ENCODE results near the gene TFAP2A.

DNA sequence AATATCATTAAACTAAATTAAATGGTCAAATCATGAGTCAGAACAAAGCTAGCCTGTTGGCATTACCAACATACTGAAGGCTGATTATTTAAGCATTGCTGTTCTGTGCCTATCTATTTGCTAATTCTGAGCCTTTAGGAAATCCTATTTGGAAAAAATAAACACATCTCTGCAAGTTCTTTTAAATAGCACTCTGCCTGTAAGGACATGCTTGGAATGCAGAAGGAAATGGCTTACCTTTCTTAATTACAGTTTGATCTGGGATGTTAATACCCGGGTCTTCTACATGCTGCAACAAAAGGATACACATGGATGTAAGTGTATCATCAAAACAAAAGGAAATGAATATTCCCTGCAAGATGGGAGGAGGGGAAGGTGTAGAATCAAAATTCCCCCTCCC is 8.3 kb downstream of the TFAP2A start:
- TF ChIP-seq CTCF (optimal IDR thresholded peaks at IDR 0.05 in 1 of 3, IDR thresholded peaks at IDR 0.05 in 1 of 3, conservative IDR thresholded peaks at IDR 0.05 in 1 of 3; ENCODE audit: extremely low read depth in 1 of 3, insufficient read depth in 2 of 3, low read length in 3 of 3) (no peak), EZH2 (IDR thresholded peaks at IDR 0.05; ENCODE audit: low read length) (no peak)
